T follicular helper cell (primary cell): ENCODE results near the gene ALDH1A3.

Experiments used
- DNase-seq: peaks from one replicate; pipeline ENCODE4 v3.0.0-alpha.2; 2020; ENCODE audit warnings: low read depth

Gene ALDH1A3

GRCh38 chr15:100925480-100925879, 45.8 kb downstream of the ALDH1A3 start:
- DNase-seq = no peak

GRCh38 chr15:100926258-100926657, 46.6 kb downstream of the ALDH1A3 start:
- no peak for DNase-seq

GRCh38 chr15:100926971-100927756, 47.5 kb downstream of the ALDH1A3 start:
- DNase-seq = no peak

- no peak for DNase-seq
Measured at GRCh38 chr15:100928632-100929280, 49.1 kb downstream of the ALDH1A3 start.

- no peak for DNase-seq
Measured at GRCh38 chr15:100929641-100930042, 50.0 kb downstream of the ALDH1A3 start.

GRCh38 chr15:100930306-100930848, 50.7 kb downstream of the ALDH1A3 start:
- DNase-seq = no peak

GRCh38 chr15:100931143-100931890, 51.7 kb downstream of the ALDH1A3 start:
- no peak for DNase-seq

GRCh38 chr15:100932676-100933348, 53.2 kb downstream of the ALDH1A3 start:
- no peak for DNase-seq

- DNase-seq = no peak
Measured at GRCh38 chr15:100934166-100934565, 54.5 kb downstream of the ALDH1A3 start.

- DNase-seq = no peak
Measured at GRCh38 chr15:100934726-100935125, 55.1 kb downstream of the ALDH1A3 start.

- no peak for DNase-seq
Measured at GRCh38 chr15:100937171-100937570, 57.5 kb downstream of the ALDH1A3 start.

GRCh38 chr15:100939791-100940190, 60.2 kb downstream of the ALDH1A3 start:
- DNase-seq = no peak

GRCh38 chr15:100940767-100941379, 61.2 kb downstream of the ALDH1A3 start:
- DNase-seq = no peak

GRCh38 chr15:100941536-100941935, 61.9 kb downstream of the ALDH1A3 start:
- DNase-seq = no peak

GRCh38 chr15:100942656-100943425, 63.2 kb downstream of the ALDH1A3 start:
- no peak for DNase-seq

GRCh38 chr15:100944244-100944895, 64.7 kb downstream of the ALDH1A3 start:
- DNase-seq = no peak

- no peak for DNase-seq
Measured at GRCh38 chr15:100944986-100945385, 65.4 kb downstream of the ALDH1A3 start.

GRCh38 chr15:100947760-100948429, 68.3 kb downstream of the ALDH1A3 start:
- no peak for DNase-seq

- no peak for DNase-seq
Measured at GRCh38 chr15:100948430-100948762, 68.8 kb downstream of the ALDH1A3 start.

- DNase-seq = no peak
Measured at GRCh38 chr15:100949691-100950090, 70.1 kb downstream of the ALDH1A3 start.
